ENCODE data around the gene ITSN1. TPM values are rescaled to one million over a fixed set of nuclear protein-coding genes. Genes with fewer than 3 reads are reported as not detected.

Gene ITSN1
- 46.5 and 47.3 TPM in 2 replicates for total RNA-seq

DNA sequence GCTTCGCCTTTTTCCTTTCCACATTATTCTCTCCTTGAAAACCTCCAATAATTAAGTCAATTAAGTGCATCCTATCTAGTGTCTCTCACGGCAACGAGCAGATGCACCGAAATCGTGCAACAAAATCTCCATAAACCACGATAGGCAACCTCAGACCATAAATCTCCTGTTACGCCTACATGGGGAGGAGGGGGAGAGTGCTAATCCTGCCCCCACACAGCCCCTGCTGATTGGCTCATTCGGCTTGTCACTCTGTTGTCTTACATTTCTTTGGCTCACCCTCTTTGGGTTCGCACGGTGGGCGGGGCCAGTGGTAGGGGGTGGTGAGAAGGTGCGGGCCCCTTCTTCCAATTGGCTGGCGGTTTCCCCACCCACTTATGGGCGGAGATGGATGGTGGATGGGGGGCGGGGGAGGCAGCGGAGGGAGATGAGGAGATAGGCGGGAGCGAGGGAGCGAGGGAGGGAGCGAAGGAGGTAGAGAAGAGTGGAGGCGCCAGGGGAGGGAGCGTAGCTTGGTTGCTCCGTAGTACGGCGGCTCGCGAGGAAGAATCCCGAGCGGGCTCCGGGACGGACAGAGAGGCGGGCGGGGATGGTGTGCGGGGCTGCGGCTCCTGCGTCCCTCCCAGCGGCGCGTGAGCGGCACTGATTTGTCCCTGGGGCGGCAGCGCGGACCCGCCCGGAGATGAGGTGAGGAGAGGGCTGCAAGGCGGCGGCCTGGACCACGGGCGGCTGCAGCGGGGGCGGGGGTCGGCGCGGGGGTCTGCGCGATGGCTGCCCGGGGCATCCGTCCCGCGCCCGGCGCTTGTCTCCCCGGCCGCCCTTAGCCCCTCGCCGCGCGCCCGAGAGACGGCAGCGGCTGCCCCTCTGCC is at the start of gene ITSN1:
Gene ITSN1 (plus strand): TSS at position 475 of the 869 bp plus-strand sequence. CDS start 76,328 bp downstream, outside the sequence.

DNA sequence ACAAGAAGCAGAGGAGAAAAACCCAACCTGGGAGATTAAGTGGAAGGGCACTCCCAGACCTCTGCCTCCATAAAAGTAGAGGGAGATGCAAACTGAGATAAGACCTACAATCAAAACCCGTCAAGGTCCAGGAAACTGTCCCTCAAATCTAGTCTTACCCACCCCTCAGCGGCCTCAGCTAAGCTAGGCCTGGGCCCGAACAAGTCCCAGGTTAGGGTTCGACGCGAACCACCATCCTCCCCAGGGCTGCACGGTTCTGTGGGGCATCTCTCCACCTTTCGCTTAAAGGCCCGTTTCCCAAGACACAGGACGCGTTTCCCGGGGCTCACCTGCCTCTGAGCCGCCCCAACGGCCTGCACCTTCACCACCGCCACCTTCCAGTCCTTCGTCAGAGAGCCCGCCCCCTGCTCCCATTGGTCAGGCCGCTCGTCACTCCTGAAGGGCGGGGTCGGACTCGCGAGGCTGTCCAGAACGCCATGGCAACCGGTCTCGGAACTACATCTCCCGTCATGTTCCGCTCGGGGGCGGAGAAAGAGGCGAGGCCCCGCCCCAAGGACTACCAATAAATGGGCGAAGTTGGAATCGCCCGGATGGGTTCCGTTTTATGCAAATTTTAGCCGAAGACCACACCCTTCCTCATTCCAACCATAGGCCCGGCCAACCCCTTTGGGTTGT is 812 bp upstream of the ITSN1 start, which contains the start of gene CRYZL1:
Gene CRYZL1 (minus strand): TSS at position 390 of the 675 bp plus-strand sequence. CDS start 10,190 bp downstream, outside the sequence.

DNA sequence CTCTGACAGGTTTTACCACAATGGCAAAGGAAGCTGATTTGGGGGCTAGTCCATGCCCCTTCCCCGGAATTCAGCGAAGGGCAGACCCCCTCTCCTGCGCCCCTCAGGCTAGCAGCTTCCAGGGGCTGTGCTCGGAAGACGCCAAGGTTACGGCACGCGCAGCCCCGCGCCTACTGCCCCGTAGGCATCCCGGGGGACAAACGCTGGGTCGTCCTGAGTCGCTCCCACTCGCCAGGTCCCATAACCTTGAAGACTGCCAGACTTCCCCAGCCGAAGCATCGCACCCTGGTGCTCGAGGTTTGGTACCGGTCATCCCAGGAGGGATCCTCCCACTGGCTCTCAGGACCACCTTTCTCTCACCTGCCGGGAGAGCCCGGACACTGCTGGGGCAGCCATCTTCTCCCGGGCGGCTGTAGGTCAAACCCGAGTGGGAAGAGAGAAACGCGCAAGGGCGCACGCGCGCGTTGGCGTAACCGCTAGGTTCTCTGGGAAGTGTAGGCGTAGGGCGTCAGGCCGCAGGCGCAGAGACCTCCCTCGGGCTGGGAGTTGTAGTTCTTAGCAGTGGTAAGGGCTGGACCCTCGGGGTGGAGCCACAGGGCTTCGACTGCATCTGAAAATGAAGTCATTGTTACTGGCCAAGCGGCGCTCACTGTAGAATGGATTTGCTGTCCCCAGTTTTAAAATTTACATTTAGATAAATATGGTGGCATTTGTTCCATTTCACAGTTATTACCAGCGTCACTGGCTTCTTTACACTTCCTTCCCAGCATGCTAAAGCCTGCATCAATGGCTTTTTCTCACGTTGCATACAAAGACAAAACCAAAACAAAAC is 273.3 kb downstream of the ITSN1 start, which contains the start of gene ATP5PO:
Gene ATP5PO (minus strand): TSS at position 437 of the 832 bp plus-strand sequence. CDS start 41 bp downstream, at position 396.

Other genes with a start within 250 kb of the ITSN1 start
- gene IFNGR2, start 239.1 kb upstream of the ITSN1 start, total RNA-seq, result 38.2 and 40.9 TPM in 2 replicates
- gene TMEM50B, start 162.5 kb upstream of the ITSN1 start, total RNA-seq, result 39.3 and 43.4 TPM in 2 replicates
- 3.1 and 3.5 TPM in 2 replicates for gene DNAJC28, start 150.8 kb upstream of the ITSN1 start, total RNA-seq
- 78.7 and 95.1 TPM in 2 replicates for gene GART, start 100.4 kb upstream of the ITSN1 start, total RNA-seq
- gene SON, start 99.5 kb upstream of the ITSN1 start, total RNA-seq, result 147 and 169 TPM in 2 replicates
- 14.5 and 15.0 TPM in 2 replicates for gene DONSON, start 53.8 kb upstream of the ITSN1 start, total RNA-seq
- gene CRYZL1, start 760 bp upstream of the ITSN1 start, total RNA-seq, result 30.8 TPM in 2 replicates

All from articular chondrocyte of knee joint (primary cell).